HepG2 (cell line): ENCODE measurements around the gene DNMBP. TPM values are rescaled to one million over a fixed set of nuclear protein-coding genes. Genes with fewer than 3 reads are reported as not detected.

Experiments used
- ATAC-seq: fragments of 200-7000 bp; cut with Tn5 transposase; 3 replicates; pipeline ENCODE4 v1.9.1; 2020; ENCODE audit warnings: mild to moderate bottlenecking, moderate library complexity
- BruUV-seq: library from RNA; stranded (reverse); fragments of 400-500 nt; replicated peaks from 2 replicates; lab custom pipeline; 2021; lab: Mats Ljungman, UMichigan
- CTCF ChIA-PET: fragments of 300-600 bp; formaldehyde crosslinking; extraction: SDS; loops from one replicate; lab custom pipeline; 2021; ENCODE audit warnings: low total read pairs, inconsistent platforms, low intra/inter-chr PET ratio; lab: Yijun Ruan, JAX
- POLR2A ChIA-PET: fragments of 350-600 bp; sonication (Branson Sonifier 250); formaldehyde crosslinking; loops from one replicate; lab custom pipeline; 2020; ENCODE audit warnings: antibody characterized with exemption, inconsistent platforms; lab: Yijun Ruan, JAX
- DNase-seq: peaks from one replicate; pipeline ENCODE4 v3.0.0-alpha.2; 2015; ENCODE audit warnings: low spot score
- FAIRE-seq: peaks from 3 replicates; lab custom pipeline; 2011; peaks lifted over from hg19 to GRCh38; lab: Jason Lieb, UNC
- H2AFZ ChIP-seq: one replicate; pipeline ENCODE4 v1.6.1; 2011; ENCODE audit warnings: low read length, inconsistent platforms
- H3K27ac ChIP-seq: fragments of 300-600 bp; 3 replicates; pipeline ENCODE4 v1.8.0; 2011; ENCODE audit warnings: mixed run types, mild to moderate bottlenecking, mixed read lengths, low read length, inconsistent platforms; ENCODE audit not compliant: insufficient read depth; ENCODE audit errors: extremely low read length
- H3K27me3 ChIP-seq, 2 experiments: fragments of 200-600 bp in 1 of 2; 2 replicates in 1 of 2; 3 replicates in 1 of 2; pipeline versions ENCODE4 v1.6.0 to v1.8.0; 2011; ENCODE audit warnings: low read length in 2 of 2, mild to moderate bottlenecking in 2 of 2, moderate library complexity in 2 of 2, inconsistent platforms in 1 of 2; ENCODE audit not compliant: insufficient read depth in 2 of 2, control insufficient read depth in 1 of 2
- H3K36me3 ChIP-seq, 2 experiments: fragments of 200-600 bp in 1 of 2; replicated peaks in 1 of 2; 2 replicates in 1 of 2; 3 replicates in 1 of 2; pipeline versions ENCODE4 v1.5.1 to v1.8.0; 2011; ENCODE audit warnings: low read length in 2 of 2, inconsistent platforms in 1 of 2; ENCODE audit not compliant: insufficient read depth in 2 of 2, control insufficient read depth in 1 of 2
- H3K4me1 ChIP-seq: 2 replicates; pipeline ENCODE4 v1.5.1; 2012; ENCODE audit warnings: low read length, inconsistent platforms; ENCODE audit not compliant: insufficient read depth
- H3K4me2 ChIP-seq: 2 replicates; pipeline ENCODE4 v1.6.0; 2011; ENCODE audit warnings: low read depth, low read length, inconsistent platforms
- H3K4me3 ChIP-seq, 3 experiments: fragments of 200-600 bp in 1 of 3; sonication (generic), shearing (Covaris generic) in 1 of 3; replicated peaks in 1 of 3; 2 replicates each; pipeline ENCODE4 v1.5.1; 2011 to 2016; ENCODE audit warnings: low read length in 3 of 3, inconsistent platforms in 2 of 3, low read depth in 2 of 3, mild to moderate bottlenecking in 2 of 3, control low read depth in 1 of 3, mixed read lengths in 1 of 3; ENCODE audit not compliant: insufficient read depth in 1 of 3
- H3K79me2 ChIP-seq: one replicate; pipeline ENCODE4 v1.6.1; 2011; ENCODE audit warnings: low read length, inconsistent platforms; ENCODE audit not compliant: insufficient read depth
- H3K9ac ChIP-seq: 2 replicates; pipeline ENCODE4 v1.6.0; 2011; ENCODE audit warnings: mild to moderate bottlenecking, low read depth, low read length, inconsistent platforms; ENCODE audit not compliant: insufficient read depth
- H3K9me3 ChIP-seq: 2 replicates; pipeline ENCODE4 v1.5.1; 2012; ENCODE audit warnings: mild to moderate bottlenecking, low read length
- H4K20me1 ChIP-seq: 2 replicates; pipeline ENCODE4 v1.6.0; 2011; ENCODE audit warnings: inconsistent platforms, mild to moderate bottlenecking, low read length, moderate library complexity; ENCODE audit not compliant: insufficient read depth
- FOXP1 ChIP-seq, 2 experiments: fragments of 450-650 bp in 1 of 2; IDR thresholded peaks; 2 replicates each; pipeline ENCODE4 v1.6.1; 2017 to 2018; ENCODE audit warnings: antibody characterized with exemption in 1 of 2
- HES4 ChIP-seq: sonication (generic); formaldehyde crosslinking; IDR thresholded peaks from 2 replicates; pipeline ENCODE4 v1.9.0; 2021; ENCODE audit warnings: mild to moderate bottlenecking, missing genetic modification reagents, borderline replicate concordance
- PRMT3 ChIP-seq: sonication (generic); formaldehyde crosslinking; IDR thresholded peaks from 2 replicates; pipeline ENCODE4 v1.8.1; 2022; ENCODE audit warnings: low read depth, mild to moderate bottlenecking, moderate library complexity, missing genetic modification reagents, borderline replicate concordance
- SKI ChIP-seq: fragments of 450-650 bp; IDR thresholded peaks from one replicate; pipeline ENCODE4 v1.6.1; 2018; ENCODE audit warnings: mild to moderate bottlenecking; ENCODE audit not compliant: partially characterized antibody
- ZNF224 ChIP-seq: sonication (generic); formaldehyde crosslinking; IDR thresholded peaks from 2 replicates; pipeline ENCODE4 v1.5.0; 2020; ENCODE audit warnings: mild to moderate bottlenecking, missing genetic modification reagents
- ZNF225 ChIP-seq: sonication (generic); formaldehyde crosslinking; IDR thresholded peaks from 2 replicates; pipeline ENCODE4 v1.4.0; 2020; ENCODE audit warnings: mild to moderate bottlenecking, missing genetic modification reagents
- ZSCAN22 ChIP-seq: sonication (generic); formaldehyde crosslinking; IDR thresholded peaks from 2 replicates; pipeline ENCODE4 v1.4.0; 2020; ENCODE audit warnings: mild to moderate bottlenecking, missing genetic modification reagents
- WGBS: methylation state at CpG from one replicate; pipeline ENCODE4 v1.1.6; 2017; ENCODE audit warnings: low lambda C conversion rate; 5-methylcytosine and 5-hydroxymethylcytosine counted together
- in situ Hi-C: cut with HindIII; loops from 2 replicates; pipeline ENCODE4 v1.10.0; 2017; ENCODE audit warnings: low pct_unique_long_range_greater_than_20kb; ENCODE audit not compliant: extremely low pct_ligation_motif_present
- intact Hi-C: fragments of 100-400 bp; cut with micrococcal nuclease; formaldehyde crosslinking; loops from one replicate; pipeline ENCODE4 v1.10.0; 2022; ENCODE audit not compliant: unreplicated experiment
- polyA plus RNA-seq, 8 experiments: library from polyadenylated mRNA; depleted of rRNA in 3 of 8; stranded (reverse) in 7 of 8; unstranded in 1 of 8; fragments of >200 nt; fragmentation: Illumina TruSeq in 4 of 8; extraction: Trizol in 4 of 8; gene quantifications; 2 replicates each; pipeline versions ENCODE4 v1.2.1 to v1.2.3, GENCODE V29; 2011 to 2016; ENCODE audit warnings: low read depth in 4 of 8, missing spikeins in 1 of 8, mixed read lengths in 1 of 8; ENCODE audit not compliant: insufficient read depth in 1 of 8
- total RNA-seq, 5 experiments: library from RNA; depleted of rRNA; stranded (reverse); fragments of >200 nt; fragmentation: Illumina TruSeq; extraction: Trizol; gene quantifications; 2 replicates each; pipeline ENCODE4 v1.2.3, GENCODE V29; 2016; ENCODE audit warnings: low read depth in 1 of 5
- TF ChIP-seq, protein P1 (sequence below): sonication (generic); formaldehyde crosslinking; conservative IDR thresholded peaks from 2 replicates; pipeline ENCODE4 v1.4.0; 2020; ENCODE audit warnings: missing genetic modification reagents
- TF ChIP-seq, protein P2 (sequence below): sonication (generic); formaldehyde crosslinking; IDR thresholded peaks from 2 replicates; pipeline ENCODE4 v1.5.0; 2020; ENCODE audit warnings: mild to moderate bottlenecking, missing genetic modification reagents, borderline replicate concordance

The DNMBP gene
- total and polyA plus RNA-seq, 2 of the 13 experiments (the other 11 are each of a cell fraction or from before 2014, with no cell fraction given), result 3.6 to 6.3 TPM

DNA sequence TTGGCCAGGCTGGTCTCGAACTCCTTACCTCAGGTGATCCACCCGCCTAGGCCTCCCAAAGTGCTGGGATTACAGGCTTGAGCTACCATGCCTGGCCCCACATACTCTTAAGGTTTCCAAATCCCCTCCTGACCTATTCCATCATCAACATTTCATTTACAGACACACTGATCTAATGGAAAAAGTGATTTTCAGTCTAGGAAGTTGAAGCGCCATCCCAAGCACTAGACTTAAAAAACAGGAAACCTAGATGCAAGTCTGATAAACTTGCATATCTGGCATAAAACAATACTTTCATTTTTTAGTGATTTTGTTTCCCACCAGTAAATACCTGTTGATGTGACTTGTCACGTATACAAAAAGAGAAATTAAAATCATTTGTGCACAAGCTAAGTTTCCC lies 44.0 kb downstream of the DNMBP start:
- no peaks in the 10 kb centered on the region for H3K79me2 ChIP-seq
- no peak overlapping the region for H3K27ac ChIP-seq
- no peaks in the 10 kb centered on the region for H4K20me1 ChIP-seq
- no peaks in the 10 kb centered on the region for H3K27me3 ChIP-seq
- no peaks in the 10 kb centered on the region for H3K4me1 ChIP-seq
- no peak for DNase-seq
- no peaks in the 10 kb centered on the region for H3K9me3 ChIP-seq
- in situ Hi-C loops, result no loop called here
- peaks cover 3 to 17% of the 10 kb centered on the region in 2 experiments; a peak in 3 of 5 replicates for H3K36me3 ChIP-seq
- ChIA-PET CTCF (no interaction called here), POLR2A (no interaction called here)
- WGBS, result 98% methylated on average over 4 of the region's 4 CpGs
- no peak overlapping the region for H2AFZ ChIP-seq
- BruUV-seq, result no TSS peak
- intact Hi-C loops, result no loop called here
- H3K4me3 ChIP-seq, result no peak overlapping the region
- H3K4me2 ChIP-seq, result no peak overlapping the region
- TF ChIP-seq, protein P1, sequence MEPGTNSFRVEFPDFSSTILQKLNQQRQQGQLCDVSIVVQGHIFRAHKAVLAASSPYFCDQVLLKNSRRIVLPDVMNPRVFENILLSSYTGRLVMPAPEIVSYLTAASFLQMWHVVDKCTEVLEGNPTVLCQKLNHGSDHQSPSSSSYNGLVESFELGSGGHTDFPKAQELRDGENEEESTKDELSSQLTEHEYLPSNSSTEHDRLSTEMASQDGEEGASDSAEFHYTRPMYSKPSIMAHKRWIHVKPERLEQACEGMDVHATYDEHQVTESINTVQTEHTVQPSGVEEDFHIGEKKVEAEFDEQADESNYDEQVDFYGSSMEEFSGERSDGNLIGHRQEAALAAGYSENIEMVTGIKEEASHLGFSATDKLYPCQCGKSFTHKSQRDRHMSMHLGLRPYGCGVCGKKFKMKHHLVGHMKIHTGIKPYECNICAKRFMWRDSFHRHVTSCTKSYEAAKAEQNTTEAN (CRISPR knock-in tag), result no peak
- TF ChIP-seq ZNF224, result no peak
- no peak for TF ChIP-seq PRMT3 (CRISPR knock-in tag)
- TF ChIP-seq ZSCAN22 (CRISPR knock-in tag), result no peak
- TF ChIP-seq, protein P2, sequence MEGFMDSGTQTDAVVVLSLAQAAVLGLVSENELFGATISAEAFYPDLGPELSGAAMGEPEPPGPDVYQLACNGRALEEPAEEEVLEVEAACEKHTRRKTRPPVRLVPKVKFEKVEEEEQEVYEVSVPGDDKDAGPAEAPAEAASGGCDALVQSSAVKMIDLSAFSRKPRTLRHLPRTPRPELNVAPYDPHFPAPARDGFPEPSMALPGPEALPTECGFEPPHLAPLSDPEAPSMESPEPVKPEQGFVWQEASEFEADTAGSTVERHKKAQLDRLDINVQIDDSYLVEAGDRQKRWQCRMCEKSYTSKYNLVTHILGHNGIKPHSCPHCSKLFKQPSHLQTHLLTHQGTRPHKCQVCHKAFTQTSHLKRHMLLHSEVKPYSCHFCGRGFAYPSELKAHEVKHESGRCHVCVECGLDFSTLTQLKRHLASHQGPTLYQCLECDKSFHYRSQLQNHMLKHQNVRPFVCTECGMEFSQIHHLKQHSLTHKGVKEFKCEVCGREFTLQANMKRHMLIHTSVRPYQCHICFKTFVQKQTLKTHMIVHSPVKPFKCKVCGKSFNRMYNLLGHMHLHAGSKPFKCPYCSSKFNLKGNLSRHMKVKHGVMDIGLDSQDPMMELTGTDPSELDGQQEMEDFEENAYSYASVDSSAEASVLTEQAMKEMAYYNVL, result no peak
- no peak for TF ChIP-seq SKI
- no peak for TF ChIP-seq ZNF225 (CRISPR knock-in tag)
- TF ChIP-seq HES4, result no peak
- TF ChIP-seq FOXP1 (IDR thresholded peaks at IDR 0.05), result no peak
- no peak for TF ChIP-seq FOXP1 (CRISPR knock-in tag; IDR thresholded peaks at IDR 0.05)
- TF ChIP-seq, all 625 proteins: peak for 0
- ATAC-seq, result no peak
- FAIRE-seq, result no peak
- H3K9ac ChIP-seq, result no peak overlapping the region
